HL-60 (cell line): Measurements from ENCODE around the gene SFI1.

Experiments used
- REST ChIP-seq: IDR thresholded peaks from 2 replicates; pipeline ENCODE4 v1.6.1; 2012; ENCODE audit warnings: low read depth; ENCODE audit not compliant: insufficient replicate concordance
- SPI1 ChIP-seq: IDR thresholded peaks from 2 replicates; pipeline ENCODE4 v1.6.1; 2012; ENCODE audit warnings: low read depth, mild to moderate bottlenecking, borderline replicate concordance

- TF ChIP-seq SPI1 (no peak), REST (no peak)
Measured at GRCh38 chr22:31618057-31618456, 121.7 kb downstream of the SFI1 start.
